Posterior cingulate gyrus (tissue), 11 donors: Measurements from ENCODE around the gene UTP14C.
"Not testable (repeated sequence)": the region's sequence is repeated elsewhere in the genome, so short reads cannot be mapped to it uniquely, and the experiment has no call there.

Source experiments
- DNase-seq, 10 donors: peaks; one replicate each; pipeline versions ENCODE4 v3.0.0 to v3.0.0-alpha.2; 2020 to 2021; ENCODE audit warnings: mixed read lengths in 3 of 10
- intact Hi-C: fragments of 100-400 bp; cut with DNase I; formaldehyde crosslinking; loops from one replicate; pipeline ENCODE4 v1.15.1; 2023

The UTP14C gene

DNA sequence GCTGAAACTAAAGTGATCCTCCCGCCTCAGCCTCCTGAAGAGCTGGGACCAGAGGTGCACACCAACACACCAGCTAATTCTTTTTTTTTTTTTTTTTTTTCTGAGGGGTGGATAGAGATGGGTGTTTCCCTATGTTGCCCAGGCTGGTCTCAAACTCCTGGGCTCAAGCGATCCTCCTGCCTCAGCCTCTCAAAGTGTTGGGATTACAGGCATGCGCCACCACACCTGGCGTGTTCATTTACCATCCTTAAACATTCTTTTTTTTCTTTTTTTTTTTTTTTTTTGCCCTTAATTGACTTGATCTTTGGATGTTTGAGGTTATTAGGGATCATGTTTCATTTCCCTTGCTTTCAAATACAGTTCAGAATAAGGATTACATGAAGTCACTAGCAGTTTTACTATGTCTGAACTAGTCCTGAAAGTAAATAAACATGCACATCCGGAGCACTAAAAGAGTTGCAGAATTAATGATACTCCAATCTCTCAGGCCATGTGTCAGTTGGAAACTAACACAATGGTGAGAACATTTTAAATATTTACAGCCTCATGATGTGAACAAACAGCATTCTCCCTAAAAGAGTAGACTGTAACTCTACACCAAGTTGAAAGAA, 10.2 kb downstream of the UTP14C start:
- intact Hi-C loops, result no loop called here
- DNase-seq, result no peak

DNA sequence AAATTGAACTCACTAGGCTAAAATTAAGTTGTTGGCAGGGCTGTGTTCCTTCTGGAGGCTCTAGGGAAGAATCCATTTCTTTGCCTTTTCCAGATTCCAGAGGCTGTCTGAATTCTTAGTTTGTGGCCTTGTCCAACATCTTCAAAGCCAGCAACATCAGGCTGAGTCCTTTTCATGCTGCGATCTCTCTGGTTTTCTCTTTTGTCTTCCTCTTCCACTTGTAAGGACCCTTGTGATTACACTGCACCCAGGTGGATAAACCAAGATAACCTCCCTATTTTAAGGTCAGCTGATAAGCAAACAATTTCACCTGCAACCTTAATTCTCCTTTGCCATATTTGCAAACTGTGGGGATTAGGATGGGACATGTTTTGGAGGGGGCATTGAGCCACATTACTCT, 11.5 kb downstream of the UTP14C start:
- intact Hi-C loops, result no loop called here
- no peak for DNase-seq

DNA sequence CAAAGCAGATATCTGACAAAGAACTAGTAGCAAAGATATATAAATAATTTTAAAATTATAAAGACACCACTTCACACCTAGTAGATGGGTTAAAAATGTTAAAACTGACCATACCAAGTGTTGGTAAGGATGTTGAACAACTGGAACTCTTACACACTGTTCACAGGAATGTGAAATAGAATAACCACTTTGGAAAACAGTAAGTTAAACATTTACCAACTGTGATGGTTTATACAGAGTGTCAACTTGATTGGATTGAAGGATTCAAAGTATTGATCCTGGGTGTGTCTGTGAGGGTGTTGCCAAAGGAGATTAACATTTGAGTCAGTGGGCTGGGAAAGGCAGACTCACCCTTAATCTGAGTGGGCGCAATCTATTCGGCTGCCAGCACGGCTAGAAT, 19.2 kb downstream of the UTP14C start:
- intact Hi-C loops, result no loop called here
- no peak for DNase-seq

DNA sequence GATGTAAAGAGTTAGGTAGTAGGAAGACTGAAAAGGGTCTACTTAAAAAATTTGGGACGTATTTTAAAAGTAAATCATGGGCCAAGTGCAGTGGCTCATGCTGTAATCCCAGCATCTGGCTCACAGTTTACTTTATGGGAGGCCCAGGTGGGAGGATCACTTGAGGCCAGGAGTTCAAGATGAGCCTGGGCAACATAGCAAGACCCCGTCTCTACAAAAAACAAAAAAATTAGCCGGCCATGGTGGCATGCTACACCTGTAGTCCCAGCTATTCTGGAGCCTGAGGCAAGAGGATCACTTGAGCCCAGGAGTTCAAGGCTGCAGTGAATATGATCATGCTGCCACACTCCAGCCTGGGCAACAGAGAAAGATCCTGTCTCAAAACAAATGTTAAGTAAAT, 23.0 kb downstream of the UTP14C start:
- no peak for DNase-seq
- intact Hi-C loops, result no loop called here

DNA sequence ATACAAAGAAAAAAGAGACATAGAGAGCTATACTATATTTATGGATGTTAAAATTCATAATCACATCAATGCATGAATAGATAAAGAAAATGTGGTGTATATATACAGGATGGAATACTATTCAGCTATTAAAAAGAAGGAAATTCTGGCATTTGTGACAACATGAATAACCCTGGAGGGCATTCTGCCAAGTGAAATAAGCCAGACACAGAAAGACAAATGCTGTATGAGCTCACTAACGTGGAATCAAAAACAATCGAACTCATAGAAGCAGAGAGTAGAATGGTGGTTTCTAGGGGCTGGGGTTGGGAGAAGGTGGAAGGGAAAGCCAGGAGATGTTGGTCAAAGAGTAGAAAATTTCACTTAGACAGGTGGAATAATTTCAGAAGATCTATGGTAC, 24.0 kb downstream of the UTP14C start:
- no peak for DNase-seq
- intact Hi-C loops, result no loop called here

DNA sequence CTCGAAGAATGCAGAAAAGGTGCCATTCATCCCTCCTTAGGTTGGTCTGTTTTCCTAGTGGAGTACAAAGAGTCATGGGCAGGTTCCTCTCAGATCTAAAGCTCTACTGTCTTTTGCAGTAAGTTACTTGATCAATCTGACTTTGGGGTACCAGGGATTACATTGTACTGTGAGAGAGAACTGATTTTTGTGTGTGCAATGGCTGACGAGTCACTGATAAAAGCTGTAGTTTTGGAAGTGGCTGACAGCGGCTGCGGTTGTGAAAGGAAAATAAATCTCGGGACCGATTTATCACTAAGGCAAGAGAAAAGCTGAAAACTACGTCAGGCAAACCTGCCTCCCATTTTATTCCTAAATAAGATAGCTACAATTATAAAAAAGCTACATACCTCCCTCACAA, 26.9 kb downstream of the UTP14C start:
- intact Hi-C loops, result no loop called here
- no peak for DNase-seq

DNA sequence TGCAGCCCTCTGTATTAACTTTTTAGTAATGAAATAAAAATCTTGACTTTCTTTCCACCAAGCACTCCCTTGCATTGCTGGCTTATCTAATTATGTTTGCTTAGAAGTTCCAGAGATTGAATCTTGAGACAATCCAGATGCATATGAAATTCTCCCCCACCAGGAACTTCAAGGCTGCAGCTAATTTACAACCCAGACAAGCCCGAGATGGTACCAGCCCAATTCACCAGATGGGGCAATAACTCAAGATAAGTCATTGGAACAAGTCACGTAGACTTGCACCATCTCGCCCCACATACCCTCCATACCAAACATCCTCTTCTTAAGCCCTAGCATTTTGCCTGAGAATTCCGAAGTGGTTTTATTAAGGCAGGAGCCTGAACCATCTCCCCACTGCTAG, 29.0 kb downstream of the UTP14C start:
- DNase-seq, result no peak
- intact Hi-C loops, result no loop called here

DNA sequence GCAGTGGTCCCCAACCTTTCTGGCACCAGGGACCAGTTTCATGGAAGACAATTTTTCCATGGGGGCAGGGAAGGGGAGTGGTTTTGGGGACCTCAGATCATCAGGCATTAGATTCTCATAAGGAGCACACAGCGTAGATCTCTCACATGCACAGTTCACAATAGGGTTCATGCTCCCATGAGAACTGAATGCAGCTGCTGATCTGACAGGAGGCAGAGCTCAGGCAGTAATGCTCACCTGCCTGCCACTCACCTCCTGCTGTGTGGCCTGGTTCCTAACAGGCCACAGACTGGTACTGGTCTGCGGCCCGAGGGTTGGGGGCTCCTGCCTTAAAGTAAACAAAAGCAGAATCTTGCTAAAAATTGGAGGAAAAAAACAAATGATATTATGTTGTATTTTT, 36.6 kb downstream of the UTP14C start:
- intact Hi-C loops, DNase-seq: not testable (repeated sequence)

DNA sequence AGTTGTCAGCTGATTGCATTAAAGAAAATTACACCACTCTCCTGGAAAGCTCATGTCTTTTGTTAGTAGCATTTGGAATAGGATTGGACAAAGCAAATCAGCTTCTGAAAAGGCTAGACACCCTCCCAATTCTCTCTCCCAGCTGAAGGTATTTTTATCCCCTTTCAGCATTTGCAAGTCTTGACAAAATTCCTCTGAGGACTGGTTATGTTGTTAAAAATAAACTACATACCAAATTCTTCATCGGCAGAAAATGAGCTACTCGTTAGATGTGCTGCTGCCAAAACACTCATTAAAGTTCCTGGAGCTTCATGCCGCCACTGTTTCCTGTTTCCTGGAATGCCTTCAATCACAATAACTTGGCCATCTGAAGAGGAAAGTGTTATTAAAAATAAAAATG, 37.1 kb downstream of the UTP14C start:
- intact Hi-C loops, result no loop called here
- DNase-seq, result no peak

DNA sequence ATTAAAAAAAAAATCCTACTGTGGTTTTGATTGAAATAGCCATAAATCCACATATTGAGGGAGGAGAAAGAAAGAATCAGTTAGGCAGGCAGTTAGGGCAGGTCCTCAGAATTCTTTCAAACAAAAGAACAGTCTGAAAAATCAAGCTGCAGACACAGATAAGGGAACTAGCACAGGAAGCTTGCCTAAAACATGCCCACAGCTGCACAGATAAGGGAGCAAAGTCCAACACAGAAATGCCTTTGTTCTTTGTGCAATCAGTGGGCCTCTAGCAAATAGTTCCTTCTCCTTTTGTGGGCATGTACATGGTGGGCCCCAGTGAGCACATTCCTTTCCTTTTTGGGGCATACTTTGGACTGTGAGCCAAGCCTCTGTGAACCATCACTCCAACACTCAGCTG, 42.7 kb downstream of the UTP14C start:
- no peak for DNase-seq

DNA sequence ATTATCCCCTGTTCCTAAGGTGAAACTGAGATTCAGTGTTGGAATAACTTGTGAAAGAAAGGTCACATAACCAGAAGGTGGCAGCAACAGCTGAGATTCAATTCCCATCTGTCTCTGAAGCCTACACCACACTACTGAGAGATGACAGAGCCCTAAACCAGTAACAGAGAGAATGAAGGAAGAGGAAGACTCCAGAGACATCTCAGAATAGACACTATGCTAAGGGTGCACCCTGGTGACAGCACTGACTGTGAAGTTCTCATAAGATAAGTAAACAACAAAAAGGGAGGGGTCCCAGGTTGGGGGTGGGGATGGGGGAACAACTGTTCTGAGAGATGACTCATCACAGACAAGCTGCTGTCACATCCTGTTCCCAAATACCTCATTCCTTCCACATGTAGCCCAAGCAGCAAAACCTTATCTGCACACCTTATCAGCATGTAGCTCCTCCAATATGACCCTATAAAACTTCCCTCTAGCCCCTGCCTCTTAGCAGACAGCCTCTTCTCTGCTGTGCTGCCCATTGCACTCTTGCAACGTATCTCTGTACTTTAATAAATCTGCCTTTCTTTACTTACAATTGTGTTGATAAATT, 46.5 kb downstream of the UTP14C start:
- intact Hi-C loops, result no loop called here
- DNase-seq, result no peak

More for the DNA sequence above, 42.7 kb downstream of the UTP14C start:
- intact Hi-C loops, result no loop called here
